GM19455 (cell line): ENCODE measurements around the gene ZMYND8.

Experiments used
- ATAC-seq: cut with Tn5 transposase; IDR thresholded peaks from one replicate; pipeline ENCODE4 v1.9.1; 2021; ENCODE audit not compliant: unreplicated experiment

ZMYND8 gene

DNA sequence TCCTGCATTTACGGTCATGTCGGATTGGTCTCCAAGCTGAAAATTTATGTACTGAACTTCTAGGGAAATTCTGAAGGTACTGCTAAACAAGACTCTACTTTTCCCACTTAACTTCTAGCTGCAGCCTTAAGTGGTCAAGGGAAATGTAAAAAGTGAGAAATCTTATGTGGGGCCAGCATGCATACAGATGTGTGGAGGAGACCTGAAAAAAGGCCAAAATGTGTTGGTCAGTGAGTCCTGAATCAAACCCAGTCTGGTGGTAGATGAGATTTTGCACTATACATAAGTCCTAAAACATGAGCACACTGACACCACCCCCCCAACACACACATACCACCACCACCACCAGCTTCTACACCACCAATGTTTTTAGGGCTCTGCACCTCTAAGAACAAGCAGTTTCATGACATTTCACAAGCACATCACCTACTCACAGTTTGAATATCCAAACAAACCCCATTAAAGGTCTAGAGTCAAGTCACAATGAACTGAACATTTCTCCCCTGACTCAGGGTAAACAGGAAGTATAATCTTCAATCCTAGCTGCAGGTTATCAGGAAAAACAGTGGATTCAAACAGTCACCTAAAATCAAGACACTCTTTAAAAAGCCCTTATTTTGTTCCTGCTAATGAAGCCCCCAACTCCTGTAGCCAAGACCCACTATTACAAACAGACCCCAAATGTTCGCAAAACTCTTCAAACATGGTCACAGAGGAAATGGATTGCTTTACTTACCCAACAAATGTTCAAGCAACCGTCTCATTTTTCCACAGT is 1.6 kb downstream of the ZMYND8 start:
- ATAC-seq, result no peak

DNA sequence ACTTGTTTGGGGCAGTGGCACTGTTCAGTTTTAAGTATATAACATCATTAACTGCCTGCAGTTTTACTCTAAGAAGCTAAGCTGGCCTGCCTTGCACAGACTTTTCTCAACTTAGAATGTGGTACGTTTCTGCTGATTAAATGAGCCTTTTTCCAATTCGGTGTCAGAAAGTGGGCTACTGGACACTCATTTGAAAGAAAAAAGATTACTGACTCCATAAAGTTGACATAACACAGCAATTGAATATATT is 2.1 kb downstream of the ZMYND8 start:
- no peak for ATAC-seq

DNA sequence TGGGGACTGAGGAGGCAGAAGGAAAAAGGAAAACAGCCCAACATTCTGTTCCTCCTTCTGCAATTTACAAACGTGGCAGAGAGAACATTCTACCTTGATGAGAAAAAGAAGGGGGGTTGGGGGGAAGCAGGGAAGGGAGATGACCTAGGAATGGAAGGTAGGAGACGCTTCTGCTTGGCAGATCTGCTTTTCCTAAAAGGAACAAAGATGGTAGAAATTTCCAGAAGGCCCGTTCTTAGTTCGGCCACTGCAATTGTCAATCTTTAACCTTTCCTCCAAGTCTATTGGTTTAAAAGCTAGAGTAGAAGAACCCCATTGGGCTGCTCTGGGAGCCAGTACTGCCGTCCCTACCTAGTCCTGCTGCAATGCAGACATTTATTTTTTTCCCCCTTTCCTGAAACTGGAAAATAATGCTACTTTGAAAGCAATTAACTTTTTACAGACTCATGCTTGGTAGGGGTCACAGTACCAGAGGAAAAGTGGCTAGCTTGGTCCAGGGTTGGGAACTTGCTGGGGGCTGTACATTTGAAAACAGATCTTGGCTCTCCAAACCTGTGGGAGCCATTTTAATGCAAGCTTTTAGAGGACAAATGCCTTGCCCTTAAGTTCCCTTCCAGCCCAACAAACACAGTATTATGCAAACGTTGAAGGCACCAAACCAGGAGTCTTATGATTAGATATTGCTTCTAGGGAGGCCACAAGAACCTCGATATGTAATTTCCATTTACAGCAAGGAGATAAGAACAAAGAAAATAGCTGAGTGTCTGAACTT is 2.6 kb downstream of the ZMYND8 start:
- ATAC-seq, result no peak

DNA sequence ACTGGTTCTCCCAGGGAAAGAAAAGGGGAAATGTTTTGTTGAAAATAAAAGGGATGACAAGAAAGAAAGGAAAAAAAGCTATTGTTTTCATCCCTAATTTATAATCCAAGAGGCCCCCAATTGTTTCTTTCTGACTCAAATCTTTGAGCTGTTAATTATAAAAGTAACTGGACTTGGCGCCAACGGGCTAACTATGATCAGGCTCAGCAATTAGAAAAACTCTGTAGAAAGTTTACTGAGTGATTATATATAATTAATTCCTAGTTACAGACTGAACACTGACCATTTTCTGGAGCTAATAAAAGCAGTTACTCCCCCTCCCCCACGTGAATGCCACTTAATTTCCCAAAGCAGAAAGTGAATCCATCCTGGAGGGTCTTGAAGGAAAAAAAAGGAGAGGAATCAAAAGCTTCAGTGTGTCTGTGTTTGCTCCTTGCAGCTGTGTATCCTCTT is 3.2 kb downstream of the ZMYND8 start:
- ATAC-seq, result no peak

DNA sequence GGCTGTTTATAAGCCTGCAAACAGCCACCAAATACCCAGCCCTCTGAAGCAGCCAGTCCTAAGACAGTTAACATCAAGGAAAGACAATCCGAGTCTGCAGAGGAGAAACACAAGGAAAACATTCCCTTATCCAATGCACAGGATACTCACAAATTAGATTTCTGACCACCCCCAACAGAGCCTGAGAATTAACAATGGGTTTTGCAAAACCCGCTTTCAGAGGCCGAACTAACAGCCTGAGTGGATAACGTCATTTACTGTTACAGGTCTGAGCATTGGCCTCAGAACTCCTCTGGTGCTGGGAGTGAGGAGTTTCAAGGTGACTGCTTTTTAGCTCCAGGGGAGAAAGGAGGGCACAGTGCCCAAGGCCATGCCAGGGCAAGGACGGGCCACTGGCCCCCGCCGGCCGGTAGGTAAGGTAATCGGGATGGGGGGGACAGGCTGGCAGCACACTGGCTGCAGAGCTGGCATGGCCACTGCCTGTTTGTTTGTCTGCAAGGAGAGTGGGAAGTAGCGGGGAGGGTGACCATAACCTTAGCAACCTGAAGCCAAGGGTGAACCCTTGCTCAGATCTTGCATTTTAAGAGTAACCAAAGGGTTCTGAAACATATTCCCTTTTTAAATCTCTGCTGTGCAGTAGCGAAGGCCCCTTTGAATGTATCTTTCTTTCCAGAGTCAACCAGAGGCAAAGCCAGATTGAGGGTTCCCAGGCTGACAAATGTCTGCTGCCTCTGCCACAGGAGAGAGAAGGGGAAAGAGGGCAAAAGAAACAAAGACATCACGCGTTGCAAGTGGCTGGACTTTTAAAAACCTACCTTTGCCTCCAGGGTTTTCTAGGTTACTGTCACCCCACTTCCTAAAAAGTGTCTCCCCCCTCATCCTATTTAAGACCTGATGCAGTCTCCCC is 3.9 kb downstream of the ZMYND8 start:
- no peak for ATAC-seq

DNA sequence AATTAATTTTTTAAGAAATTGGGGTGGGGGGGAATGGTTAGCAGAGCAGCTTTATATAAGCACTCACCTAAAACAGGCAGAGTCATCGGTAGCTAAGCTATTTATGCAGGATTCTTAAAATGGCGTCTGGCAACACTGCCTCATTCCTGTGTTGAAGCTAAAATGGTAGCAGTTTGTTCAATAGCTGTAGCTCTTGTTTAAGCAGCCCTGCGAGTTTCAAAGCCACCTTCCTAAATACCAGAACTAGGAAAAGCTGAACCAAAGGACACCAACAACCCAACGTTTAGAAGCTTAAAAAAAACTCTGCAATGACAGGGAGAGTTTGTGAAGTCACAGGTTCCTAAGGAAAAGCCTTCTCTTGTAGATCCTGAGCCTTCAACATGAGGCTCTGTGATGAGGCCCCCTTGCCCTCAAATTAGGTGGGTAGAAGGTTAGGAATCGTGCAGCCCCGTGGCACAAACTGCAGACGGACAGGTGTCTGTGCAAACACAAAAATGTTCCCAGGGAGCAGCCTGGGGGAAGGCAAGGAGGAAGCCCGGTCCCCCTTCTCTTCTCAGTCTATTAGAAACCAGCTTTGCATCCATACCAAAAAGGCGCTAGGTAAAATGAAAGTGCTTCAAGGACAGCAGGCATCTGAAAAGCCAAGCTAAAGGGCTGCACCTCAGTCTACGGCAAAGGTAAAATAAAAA is 4.7 kb downstream of the ZMYND8 start:
- ATAC-seq, result no peak

DNA sequence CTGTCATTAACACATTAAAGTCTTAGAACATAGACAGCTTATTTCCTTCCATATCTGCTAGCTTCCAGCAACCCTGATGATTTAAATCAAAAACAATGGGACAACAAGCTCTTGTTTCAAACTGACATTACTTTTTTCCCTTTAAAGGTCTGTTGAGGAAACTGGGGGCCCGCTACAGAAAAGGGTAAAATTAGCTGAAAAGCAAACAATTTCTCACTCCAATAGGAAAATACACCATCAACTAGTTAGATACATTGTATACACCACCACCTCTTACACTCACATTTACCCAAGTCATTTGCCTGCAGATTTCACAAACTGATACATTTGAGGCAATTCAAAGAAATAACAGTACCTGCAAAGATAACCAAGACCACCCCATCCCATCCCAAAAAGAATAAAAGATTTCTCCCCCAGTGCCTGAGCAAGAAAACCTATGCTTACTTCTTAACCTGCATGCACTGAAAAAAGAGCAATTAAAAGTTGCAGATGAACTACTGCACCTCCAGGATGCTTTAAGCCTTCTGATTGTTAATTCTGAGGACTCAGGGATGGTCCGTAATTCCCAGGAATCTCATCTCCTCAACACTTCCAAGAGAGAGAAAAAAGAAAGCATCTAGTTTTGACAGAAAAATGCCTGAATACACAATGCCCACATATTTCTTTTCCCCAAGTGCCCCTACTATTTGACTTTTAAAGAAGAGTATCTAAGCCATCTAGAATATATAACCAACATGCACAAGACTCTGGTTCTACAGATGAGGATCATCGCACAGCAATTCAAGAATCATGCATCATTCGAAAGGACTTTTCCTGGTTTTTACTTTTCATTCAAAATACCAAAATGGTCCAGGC is 5.6 kb downstream of the ZMYND8 start:
- ATAC-seq, result no peak

DNA sequence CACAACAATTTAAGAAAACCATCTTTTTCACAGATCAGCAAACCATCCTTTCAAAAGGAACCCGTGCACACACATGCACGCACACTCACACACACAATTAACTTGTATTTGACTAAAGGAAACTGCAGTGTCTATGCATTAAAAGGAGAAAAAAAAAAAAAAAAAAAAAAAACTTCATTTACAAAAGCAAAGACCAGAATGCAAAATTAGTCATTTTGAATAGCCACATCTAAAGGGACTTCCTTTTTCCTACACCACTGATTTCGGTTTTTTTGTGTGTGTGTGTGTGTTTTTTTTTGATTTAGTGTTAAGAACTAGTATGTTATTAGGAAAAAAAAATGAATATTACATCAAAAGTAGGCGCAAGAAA is 6.3 kb downstream of the ZMYND8 start:
- ATAC-seq, result no peak

DNA sequence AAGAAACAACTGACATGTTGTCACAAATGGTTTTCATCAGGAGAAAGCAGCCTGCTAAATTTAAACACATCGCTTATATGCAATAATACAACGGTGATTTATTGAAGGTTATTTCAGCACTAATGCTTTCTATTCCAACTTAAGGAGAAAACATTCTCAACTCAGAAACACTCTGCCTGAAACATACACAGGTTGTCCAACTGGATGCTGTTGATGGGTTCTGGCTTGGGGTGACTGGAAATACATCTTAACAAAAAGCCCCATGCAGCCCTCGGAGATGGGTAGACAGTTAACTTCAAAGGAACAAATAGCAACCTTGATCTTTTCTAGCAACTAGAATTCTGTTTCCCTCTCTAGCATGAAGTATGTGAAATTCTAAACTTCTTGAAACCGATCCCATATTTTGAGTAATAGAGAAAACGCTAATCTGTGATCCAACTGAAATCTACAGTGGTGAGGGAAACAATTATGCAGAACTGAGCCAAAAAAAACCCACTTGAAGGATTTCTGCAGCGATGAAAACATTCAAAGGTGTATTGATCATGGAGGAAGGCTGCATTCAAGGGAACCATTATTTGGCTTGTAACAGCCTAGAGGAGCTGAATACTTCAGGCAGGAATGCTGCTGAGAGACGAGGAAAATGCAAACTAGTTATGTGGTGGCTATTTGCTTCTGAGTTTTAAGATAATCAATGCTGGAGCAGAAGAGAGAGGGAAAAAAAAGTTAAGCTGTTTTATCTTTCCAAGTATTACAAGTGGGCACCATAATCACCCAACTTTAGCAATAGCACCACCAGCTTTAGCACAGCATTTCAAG is 6.9 kb downstream of the ZMYND8 start:
- no peak for ATAC-seq

DNA sequence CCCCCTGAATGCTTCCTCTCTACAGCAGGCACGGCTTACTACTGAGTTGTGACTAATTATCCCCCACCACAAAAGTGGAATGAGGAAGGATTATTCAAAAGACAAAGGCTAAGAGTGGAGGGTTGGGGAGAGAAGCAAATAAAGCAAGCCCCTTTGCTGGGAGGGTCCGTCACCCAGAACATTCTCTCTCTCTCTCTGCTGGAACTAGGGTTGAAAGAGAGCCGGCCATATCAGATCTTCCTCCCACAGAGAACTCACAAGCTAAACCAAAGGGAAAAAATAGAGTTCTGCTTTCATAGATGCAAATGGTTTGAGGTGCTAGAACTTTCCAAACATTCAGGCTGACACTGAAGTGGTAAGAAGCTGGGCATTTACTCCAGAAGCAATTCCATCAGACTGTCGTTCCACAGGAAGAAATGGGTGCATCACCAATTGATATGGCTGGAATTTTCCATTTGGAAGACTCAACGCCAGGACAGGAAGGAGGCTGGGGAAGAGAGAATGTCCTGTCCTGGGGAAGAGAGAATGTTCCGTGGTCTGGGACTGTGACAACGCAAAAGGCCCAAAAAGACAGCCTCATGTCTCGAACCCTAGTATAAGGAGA is 7.9 kb downstream of the ZMYND8 start:
- no peak for ATAC-seq

DNA sequence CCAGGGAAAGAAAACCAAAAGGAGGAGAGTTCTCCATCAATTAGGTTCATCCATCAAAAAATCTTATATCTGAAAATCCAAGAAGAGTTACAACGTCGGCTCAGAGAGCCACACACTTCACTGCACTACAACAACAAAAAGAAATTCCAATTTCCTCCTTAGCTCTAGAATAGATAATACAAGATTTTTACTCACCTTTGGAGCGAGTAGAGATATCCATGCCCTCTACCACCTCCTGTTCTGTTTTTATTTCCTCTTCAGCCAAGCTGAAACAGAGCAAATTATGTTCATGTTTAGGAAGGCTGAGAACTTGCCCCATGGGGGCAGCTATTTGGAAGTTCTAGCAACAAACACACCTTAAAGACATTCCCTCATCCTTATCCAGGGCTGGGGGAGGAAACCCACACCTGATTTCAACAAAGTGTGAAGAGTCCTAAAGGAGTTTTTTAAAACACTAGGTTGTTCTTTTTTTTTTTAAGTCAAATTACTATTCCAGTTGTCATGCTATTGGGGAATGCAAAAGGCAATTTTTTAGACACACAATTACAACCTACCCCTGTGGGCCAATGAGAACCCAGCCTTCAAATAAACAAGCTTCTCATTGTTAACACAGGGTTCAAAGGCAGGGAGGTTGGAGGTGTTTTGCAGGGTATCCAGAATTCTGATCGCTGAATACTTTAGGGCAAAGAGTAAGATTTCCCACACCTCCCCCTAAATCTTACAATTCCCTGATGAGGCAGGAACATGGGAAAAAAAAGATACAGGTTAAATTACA is 8.7 kb downstream of the ZMYND8 start:
- ATAC-seq, result no peak

DNA sequence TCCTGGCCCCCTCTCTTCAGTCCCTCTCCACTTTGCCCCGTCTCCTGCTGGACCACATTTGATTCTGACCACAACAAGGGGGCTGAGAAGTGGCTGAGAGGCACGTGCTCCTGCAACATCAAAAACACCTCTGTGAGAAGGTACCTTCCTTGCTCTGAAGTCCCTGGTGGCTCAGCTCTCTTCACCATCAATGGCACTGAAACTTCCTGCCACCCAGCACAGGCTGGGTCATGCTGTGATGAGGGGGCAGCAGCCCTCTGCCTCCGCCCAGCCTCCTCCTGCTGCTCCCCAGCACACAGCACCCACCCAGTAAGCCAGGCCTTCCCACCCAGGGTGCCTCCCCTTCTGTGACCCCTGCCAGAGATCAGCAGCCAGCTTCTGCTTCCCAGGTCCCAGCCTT is 10.3 kb downstream of the ZMYND8 start:
- ATAC-seq, result no peak

DNA sequence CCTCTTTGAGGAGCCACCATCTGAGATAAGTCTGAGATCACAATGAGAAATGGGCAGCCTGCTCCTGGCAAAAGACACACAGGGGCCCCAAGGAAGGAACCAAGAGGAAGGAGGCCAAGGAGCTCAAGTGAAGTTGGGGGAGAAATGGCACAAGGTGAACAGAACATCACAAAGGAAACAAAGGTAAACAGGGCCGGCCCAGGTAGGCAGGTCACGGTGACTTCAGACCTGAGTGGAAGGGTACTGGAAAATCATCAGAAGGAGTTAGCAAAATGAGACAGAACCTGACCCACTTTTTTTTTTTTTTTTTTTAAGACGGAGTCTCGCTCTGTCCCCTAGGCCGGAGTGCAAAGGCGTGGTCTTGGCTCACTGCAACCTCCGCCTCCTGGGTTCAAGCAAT is 11.3 kb downstream of the ZMYND8 start:
- no peak for ATAC-seq

DNA sequence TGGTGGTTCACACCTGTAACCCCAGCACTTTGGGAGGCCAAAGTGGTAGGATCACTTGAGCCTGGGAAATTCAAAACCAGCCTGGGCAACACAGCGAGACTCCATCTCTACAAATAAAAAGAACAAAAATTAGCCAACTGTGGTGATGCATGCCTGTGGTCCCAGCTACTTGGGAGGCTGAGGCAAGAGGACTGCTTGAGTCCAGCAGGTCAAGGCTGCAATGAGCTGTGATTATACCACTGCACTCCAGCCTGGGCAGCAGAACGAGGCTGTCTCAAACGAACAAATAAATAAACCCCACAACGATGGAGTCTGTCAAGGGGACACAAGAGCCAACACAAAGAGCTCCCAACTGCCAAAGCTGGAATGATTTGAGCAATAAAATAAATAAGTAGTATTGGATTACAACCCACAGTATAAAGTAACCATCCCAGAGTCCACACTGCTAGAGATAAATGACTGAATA is 13.5 kb downstream of the ZMYND8 start:
- no peak for ATAC-seq

DNA sequence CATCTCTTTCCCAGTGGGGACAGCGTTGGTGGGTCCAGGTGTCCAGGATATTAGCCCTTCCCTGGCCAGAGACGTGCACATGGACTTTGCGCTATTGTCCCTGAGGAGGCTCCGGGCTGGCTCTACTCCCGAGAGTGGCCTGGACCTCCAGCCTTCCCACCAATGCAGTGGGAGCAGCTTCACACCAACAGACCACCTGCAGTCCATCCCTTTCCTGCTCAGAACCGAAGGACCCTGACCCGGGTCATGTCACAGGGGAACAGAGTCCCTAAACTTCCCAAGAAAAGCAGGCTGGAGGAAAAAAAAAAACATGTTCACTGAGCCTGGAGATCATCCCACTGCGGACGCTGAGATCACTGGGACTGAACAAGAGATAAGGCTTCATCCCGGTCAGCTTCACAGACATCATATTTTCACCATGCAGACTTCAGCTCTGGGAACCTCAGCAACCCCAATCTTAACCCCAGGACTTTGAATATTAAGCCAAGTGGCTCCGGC is 18.3 kb downstream of the ZMYND8 start:
- ATAC-seq, result no peak

DNA sequence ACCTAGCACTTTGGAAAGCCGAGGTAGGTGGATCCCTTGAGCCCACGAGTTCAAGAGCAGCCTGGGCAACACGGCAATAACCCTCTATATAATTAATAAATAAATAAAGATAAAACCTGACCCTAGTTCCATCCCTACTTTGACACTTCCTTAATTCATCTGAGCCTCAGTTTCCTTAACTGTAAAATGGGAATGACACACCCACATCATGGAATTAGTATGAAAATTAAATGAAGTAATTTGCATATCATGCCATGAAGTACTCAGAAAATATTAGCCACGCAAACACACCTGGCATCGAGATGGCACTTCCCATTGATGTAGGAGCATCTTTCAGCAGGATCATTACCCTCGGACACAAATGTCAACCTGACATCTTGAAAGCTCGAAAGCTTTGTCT is 19.1 kb downstream of the ZMYND8 start:
- ATAC-seq, result no peak

DNA sequence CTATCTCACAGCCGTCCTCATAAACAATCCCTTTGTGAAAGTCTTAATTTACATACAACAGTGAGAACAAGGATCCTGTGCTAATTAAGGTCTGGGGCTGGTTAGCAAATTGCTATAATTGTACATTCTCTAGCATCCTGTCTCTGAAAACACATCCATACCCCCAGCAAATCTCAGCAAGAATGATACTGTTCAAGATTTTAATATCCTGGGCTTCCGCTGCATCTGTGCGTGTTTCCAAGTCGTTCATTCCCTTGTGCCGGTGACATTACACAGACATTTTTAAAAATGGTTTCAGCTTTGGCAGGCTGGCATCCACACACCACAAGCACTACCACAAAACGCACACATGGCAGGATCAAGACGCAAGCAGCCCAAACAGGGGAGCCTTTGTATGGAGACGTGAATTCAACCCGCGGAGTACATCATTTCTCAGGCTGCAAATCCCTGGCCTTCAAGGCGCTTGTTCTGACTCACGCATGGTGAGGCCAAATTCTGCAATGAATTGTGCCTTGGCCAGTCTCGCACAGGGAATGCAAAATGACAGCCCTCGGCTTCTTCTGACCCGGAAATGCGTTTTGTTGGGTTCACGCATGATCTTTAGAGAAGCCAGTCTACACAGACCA is 20.3 kb downstream of the ZMYND8 start:
- ATAC-seq, result no peak
